ENCODE data around the gene TANGO6.
A peak's percentile ranks its signal among the peaks of the same experiment; 100 is the strongest.

Gene TANGO6

DNA sequence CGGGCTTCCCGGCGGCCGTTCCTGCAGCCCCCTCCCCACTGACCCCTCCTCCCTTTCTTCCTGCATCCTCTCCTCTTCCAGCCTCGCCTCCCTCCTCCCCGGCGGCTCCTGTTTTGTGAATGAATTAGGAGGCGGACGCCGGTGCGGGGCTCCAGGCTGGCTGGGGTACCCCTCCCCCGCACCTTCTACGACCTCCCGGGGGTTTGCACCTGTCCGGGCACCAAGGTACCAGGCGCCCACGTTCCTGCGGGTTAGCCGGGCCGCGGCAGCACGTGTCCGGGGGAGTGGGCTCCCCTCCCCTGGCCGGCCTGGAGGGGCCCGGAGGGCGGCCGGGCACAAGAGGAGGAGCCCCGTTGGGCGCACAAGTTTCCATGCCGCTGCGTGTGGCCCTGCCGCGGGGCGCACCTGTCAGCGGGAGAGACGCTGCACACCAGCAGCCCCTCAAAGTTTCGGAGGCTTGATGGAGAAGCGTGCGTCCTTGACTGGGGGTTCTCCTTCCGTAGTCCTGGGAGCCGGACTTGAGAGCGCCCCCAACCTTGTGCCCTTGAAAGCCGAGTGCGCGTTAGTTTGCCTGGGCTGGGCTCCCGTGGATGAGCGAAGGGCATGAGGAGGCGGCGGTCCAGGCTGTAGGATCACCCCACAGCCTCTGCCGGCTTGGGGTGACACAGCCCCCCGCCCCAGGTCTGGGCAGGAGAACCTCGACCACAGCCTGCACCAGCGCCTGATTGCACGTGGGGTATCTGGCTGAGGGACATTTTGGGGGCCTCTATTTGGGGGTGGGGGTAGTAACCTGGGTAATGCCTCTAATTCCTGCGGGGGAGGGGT lies 263.4 kb downstream of the TANGO6 start:
- DNase-seq = peak in 1 of 4 experiments; percentile 30

DNA sequence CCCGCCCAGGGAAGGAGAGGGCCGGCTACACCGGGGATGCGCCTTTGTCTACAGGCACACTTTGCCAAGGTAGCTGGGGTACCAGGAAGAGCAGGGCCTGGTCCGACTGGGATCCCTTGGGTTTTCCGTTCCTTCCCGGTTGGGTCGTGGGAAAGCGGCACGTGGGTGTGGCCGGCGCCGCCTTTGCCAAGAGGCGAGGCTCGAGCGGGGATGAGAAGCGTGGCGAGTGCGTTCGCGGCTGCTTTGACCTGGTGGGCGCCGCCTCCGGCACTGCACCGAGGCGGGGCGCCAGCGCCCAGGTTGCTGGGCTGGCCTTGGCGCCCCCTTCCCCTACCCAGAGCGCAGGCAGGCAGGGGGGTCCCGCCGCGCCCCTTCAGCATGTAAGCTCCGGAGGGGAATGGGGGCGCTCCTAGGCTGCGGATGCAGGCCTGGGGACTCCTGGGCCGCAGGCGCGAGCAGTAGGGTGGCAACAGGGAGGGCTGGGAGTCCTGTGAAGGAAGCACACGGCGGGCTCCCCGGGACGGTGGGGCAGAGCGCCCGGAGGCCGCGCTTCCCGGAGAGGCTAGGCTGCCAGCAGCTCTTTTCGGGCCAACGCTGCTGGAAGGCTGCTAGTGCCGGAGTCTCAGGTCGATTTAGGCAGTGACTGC lies 264.1 kb downstream of the TANGO6 start:
- DNase-seq = peak in 1 of 4 experiments; percentile 29

DNA sequence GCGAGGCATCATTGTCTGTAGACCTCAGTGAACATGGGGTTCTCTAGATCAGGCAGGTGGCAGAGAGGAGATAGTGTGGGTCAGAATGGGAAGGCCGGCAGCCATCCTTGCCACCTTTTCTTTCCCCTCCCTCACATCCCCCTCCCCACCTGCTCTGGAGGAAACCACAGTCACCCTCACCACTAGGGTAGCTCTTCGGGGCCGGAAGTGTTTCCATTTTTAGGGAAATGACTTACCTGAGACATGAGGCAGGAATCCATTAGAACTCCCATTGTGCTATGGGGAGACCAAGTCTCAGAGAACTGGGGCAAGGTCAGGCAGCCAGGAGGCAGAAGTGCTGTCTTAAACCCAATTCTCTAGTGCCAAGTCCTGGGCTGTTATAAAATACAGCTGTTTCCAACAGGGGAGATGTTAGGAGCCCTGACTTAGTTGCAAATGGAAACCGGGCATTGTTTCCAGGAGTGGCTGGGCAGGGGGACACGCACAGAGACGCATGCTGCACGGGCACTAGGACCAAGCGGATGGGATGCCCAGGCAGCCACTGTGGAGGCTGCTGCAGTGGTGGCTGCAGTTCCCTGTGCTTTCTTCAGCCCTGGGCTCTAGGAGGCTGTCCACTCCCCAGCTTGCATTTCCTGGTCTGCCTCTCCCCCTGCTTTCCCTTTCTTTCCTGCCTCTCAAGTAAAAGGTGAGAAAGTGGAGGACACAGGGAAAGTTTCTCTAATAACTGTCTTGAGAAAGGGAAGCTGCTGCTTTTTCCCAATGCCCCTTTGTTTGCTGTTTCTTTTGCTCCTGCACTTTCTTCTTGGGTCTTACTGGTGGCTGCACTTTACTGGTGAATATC lies 265.0 kb downstream of the TANGO6 start:
- no peak for DNase-seq

DNA sequence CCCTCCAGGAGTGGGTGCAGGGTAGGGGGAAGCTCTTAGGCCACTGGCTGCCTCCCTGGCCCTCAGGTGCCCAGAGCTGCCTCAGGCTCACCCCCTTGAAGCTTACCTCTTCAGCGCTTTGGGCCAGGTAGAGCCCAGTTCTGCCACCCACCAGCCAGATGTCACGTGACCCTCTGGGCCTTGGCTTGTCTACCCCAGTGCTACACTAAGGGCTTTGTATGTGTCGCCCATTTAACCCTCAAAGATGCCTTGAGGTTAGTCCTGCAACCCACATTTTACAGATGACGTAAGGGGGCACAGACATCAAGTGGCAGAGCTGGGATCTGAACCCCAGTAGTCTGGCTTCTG lies 265.5 kb downstream of the TANGO6 start:
- no peak for DNase-seq

DNA sequence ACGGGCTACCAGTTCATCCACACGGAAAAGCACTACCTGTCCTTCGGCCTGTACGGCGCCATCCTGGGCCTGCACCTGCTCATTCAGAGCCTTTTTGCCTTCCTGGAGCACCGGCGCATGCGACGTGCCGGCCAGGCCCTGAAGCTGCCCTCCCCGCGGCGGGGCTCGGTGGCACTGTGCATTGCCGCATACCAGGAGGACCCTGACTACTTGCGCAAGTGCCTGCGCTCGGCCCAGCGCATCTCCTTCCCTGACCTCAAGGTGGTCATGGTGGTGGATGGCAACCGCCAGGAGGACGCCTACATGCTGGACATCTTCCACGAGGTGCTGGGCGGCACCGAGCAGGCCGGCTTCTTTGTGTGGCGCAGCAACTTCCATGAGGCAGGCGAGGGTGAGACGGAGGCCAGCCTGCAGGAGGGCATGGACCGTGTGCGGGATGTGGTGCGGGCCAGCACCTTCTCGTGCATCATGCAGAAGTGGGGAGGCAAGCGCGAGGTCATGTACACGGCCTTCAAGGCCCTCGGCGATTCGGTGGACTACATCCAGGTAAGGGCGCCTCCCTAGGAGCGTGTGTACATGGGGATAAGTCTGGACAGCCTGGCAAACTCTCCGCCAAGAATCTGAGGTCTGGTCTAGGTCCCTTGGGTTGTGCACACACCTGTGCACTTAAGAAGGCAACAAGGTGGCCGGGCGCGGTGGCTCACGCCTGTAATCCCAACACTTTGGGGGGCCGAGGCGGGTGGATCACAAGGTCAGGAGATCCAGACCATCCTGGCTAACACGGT lies 266.3 kb downstream of the TANGO6 start:
- DNase-seq = no peak

DNA sequence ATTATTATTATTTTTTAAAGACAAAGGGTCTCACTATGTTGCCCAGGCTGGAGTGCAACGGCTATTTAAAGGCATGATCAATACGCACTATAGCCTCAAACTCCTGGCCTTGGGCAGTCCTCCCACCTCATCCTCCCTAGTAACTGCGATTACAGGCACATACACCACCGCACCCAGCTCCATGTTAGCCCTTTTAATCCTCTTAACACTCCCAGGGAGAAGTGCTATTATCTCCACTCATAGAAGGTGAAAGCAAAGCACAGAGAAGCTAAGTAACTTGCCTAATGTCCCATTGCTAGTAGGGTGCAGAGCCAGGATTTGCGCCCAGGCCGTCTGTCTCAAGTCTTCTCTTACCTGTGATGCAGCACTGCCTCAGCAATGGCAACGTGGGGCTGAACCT lies 267.1 kb downstream of the TANGO6 start:
- no peak for DNase-seq

DNA sequence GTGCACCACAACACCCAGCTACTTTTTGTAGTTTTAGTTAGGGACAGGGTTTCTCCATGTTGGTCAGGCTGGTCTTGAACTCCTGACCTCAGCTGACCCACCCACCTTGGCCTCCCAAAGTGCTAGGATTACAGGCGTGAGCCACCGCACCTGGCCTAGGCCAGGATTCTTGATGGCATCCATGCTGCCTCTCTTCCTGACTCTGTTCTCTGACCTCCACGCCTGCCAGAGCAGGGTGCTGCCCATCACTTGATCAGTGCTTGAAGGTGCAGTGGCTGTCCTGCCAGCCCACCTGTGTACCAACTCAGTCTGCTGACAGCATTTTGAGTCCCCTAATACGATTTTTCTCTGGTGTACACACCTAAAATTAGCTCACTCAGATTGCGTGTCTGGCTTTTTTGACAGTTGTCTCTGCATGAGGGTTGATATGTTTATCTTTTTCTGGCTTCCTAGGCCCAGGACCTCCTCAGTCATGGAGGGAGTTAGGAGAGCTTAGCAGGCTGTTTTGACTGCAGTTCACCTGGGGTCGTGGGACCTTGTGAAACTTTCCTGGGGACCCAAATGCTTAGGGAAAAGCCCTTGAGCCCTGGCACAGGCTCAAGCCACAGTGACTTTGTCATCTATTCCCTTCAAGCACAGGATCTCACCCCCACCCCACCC lies 268.0 kb downstream of the TANGO6 start:
- no peak for DNase-seq

DNA sequence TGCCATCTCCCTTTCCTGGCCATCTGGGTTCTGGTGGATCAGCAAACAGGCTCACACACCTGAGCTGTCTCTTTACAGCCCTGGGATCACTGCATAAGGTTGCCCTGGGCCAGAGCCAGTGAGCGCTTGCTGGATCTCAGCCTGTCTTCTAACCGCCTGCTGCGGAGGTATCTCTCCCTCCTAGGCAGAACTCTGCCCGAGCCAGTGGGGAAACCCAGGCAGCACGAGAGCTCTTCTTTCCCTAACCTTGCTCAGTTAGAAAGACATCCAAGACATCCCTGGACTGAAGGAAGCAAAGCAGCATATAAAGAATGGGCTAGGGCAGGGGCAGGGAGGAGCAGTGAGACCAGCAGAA lies 268.5 kb downstream of the TANGO6 start:
- DNase-seq = no peak

DNA sequence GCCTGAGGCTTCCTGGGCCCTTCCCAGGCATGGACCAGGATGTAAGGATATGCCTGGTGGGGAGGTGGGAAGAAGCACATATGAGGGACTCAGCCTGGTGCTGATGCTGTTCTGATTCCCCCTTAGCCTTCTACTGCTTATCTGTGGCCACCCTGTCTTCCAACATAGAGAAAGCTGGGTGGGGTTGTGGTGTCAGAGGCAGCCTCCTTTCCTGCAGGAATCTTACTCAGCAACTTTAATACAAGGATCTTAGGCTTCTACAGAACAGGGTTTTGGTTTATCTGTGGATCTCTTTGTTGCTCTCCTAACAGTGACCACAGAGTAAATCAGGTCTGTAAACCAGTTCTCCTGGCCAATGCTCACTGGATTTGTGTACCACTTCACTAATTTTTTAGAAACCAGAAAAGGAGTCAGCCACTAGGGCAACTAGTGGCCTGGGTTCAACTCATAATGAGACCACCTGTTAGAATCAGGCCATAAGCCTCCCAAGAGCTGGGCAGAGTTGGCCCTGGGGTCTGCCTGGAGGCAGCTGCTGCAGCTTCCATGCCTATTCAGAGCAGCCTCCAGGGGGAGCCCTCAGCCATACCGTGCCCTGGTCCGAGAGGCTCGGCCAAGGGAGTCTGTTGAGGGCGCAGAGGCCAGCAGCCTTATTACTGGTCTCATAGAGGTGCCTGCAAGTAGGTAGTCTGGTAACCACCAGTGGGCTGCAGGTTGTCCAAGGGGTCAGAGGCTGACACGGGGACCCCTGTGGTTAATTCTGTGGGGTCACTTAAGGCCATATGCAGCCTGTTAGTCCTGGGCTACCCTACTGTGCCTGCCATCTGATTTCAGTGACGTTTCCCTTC lies 269.2 kb downstream of the TANGO6 start:
- DNase-seq = peak; percentile 64 to 81 (median 68)

DNA sequence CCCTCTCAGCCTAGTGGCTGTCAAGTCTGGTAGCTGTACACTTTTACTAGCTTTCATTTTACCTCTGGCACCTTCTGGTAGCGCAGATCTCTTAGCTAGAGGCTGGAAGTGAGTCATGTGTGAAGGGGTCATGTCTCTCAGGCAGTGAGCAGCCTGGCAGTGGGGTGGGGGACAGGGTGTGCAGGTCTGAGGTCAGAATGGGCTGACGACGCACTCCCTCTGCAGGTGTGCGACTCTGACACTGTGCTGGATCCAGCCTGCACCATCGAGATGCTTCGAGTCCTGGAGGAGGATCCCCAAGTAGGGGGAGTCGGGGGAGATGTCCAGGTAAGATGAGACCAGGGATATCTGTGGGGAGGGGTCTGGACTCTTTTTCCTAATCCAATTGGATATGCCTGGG lies 269.9 kb downstream of the TANGO6 start:
- no peak for DNase-seq

DNA sequence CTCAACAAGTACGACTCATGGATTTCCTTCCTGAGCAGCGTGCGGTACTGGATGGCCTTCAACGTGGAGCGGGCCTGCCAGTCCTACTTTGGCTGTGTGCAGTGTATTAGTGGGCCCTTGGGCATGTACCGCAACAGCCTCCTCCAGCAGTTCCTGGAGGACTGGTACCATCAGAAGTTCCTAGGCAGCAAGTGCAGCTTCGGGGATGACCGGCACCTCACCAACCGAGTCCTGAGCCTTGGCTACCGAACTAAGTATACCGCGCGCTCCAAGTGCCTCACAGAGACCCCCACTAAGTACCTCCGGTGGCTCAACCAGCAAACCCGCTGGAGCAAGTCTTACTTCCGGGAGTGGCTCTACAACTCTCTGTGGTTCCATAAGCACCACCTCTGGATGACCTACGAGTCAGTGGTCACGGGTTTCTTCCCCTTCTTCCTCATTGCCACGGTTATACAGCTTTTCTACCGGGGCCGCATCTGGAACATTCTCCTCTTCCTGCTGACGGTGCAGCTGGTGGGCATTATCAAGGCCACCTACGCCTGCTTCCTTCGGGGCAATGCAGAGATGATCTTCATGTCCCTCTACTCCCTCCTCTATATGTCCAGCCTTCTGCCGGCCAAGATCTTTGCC lies 271.1 kb downstream of the TANGO6 start:
- peak in 1 of 4 experiments; percentile 16 for DNase-seq

DNA sequence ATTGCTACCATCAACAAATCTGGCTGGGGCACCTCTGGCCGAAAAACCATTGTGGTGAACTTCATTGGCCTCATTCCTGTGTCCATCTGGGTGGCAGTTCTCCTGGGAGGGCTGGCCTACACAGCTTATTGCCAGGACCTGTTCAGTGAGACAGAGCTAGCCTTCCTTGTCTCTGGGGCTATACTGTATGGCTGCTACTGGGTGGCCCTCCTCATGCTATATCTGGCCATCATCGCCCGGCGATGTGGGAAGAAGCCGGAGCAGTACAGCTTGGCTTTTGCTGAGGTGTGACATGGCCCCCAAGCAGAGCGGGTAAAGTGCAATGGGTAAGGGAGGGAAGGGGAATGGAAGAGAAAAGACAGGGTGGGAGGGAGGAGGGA lies 271.6 kb downstream of the TANGO6 start:
- DNase-seq = no peak

DNA sequence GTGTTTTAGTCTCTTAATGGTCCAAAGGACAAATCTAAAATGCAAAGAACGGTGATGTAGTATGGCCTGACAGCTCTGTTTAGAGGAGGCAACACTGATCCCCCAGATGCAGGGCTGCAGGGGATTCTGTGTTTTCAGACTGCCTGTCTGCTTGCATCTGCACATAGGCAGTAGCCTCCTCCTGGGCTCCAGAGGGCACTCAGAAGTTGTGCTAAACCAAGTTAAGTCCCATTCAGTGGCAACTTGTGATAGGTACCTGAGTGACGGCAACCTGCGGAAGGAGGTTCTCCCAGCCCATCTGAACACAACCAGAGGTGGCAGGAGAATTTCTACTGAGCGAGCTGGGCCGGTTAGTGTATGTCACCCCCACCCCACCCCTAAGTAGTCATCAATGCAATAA lies 272.0 kb downstream of the TANGO6 start:
- DNase-seq = no peak

DNA sequence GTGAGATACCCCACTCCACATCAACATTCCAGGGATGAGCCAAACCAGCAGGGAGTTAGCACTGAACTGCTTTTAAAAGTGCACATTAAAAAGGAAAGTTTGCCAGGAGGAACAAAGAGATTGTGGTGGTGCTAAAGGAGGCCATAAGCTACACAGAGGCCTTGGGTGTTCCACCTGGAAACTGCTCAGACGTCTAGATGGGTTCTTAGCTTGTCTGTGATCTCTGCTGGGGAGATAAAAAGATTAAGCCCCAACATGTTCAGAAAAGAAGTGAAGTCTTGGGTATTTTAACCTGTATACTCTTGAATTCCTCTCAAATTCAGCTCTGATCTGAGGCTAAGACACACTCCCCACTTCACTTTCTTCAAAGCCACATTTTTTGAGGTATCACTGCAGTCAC lies 272.5 kb downstream of the TANGO6 start:
- DNase-seq = no peak

DNA sequence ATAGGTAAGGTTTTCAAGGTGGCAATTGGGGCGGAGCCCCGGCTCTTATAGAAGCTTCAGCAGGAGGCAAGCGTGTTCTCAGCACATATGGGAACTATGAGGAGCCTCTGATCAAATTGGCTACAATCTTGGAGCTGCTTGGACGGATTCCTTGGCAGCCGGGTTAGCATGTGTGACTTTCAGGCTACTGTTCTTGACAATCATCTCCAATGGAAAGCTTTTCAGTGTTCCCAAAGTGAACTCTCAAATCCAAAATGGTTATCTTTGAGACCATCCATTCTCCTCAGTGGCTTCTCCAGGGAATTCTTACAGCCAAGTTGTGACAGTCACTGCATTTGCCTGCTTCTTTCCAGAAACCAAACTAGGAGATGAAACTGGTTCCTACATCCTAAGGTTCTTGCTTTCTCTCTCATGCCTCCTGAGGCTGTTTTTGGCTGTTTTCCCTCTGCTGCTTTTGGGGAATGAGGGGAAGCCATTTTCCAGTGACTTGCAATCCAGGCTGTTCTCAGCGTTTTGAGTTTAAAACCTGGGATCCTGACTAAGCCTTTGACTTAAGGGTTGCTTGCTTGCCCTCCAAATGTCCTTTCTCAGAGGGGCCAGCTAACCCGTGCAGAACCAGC lies 273.0 kb downstream of the TANGO6 start:
- no peak for DNase-seq

DNA sequence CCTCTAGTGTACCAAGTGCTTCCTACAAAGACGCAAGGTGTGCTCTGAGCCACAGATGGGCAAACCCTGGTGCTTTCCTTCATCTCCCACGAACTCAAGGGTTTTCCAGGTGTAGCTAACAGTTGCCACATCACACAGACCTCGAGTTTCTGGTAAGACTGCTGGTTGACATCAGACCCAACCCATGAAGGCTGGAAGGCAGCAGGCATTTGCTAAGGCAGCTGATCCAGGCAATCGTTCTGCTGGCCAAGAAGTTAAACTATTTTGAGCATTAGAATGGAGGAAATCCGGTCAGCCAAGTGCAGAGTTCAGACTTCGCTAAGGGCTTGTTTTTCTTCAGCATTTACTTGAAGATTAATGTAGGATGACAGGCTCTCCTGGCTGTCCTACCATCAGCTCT lies 273.6 kb downstream of the TANGO6 start:
- no peak for DNase-seq

DNA sequence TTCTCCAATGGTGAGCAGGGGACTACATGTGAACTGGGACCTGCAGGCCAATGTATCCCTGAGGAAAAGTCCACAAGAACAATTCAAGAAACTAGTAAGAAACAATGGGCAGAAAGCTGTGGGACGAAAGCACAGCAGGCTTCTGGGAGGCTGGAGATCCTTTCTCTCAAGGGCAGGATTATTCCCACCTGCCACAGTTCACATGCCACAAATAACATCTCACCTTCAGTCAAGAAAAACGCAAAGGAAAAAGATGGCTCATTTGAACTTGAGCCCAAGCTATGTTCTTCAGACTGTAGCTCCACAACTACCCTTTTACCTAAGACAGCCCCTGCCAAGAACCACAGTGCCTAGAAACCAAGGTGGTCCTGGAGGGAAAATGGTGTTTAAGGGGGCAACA lies 275.1 kb downstream of the TANGO6 start:
- no peak for DNase-seq

DNA sequence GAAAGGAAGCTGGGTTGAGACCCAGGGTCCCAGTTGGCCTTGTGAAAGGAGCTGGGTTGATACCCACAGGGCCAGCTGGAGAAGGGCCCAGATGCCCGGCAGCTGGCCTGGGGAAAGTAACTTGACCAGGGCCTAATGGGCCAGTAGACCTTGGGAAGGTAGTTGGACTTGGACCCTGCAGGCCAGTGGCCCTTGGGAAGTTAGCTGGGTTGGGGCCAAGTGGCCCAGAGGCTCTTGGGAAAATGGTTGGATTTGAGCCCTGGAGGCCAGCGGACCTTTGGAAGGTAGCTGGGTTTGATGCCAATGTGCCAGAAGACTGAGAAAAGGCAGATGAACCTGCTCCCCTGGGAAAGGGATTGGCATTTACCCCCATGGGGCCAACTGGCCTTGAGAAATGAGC lies 275.7 kb downstream of the TANGO6 start:
- DNase-seq = no peak

DNA sequence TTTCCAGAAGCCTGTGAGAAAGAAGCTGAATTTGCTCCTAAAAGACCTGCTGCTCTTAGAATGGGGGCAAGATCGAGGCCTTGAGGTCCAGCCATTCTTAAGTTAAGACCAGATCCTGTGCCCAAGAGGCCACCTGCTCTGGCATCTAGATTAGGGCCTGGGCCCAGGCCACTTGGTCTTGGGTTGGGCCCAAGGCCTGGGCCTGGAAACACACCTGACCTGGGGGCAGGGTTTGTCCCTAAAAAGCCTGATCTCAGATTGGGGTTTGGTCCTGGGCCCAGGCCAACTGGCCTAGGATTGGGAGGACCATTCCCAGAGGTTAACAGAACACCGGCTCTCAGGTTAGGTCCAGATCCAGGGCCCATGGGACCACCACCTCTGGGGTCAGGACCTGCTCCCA lies 276.2 kb downstream of the TANGO6 start:
- no peak for DNase-seq

DNA sequence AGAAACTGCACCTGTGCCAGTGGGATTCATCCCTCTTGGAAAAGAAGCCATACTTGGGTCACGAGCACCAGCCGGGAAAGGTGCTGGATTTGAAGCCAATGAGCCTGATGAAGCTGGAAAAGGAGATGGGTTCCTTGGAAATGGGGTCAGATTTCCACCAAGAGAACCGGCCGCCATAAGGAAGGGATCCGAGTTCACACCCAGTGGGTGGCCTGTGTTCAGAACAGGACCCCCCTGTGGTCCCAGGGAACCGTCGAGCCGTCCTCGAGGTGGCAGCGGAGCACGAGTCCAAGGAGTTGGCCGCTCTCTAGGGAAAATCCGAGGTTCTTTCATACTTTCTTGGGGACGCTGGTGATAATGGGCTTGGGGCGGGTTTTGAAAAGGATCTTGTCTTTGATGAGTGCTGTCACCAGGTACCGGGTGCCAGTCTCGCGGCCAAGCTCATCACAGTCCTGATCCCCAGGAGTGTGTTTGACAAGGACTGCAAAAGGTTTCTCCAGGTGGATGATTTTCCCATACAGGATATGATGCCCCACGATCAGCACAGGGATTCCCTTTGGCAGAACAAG lies 276.8 kb downstream of the TANGO6 start:
- DNase-seq = no peak

Data from suppressor macrophage (primary cell).